Fibroblast of upper back skin (primary cell): ENCODE measurements around the gene ECSCR.
"Not testable (repeated sequence)": the region's sequence is repeated elsewhere in the genome, so short reads cannot be mapped to it uniquely, and the experiment has no call there.

ENCODE experiments used
- DNase-seq: peaks from one replicate; pipeline ENCODE4 v3.0.0-alpha.2; 2013

Gene ECSCR

GRCh38 chr5:139443831-139444453, 18.6 kb downstream of the ECSCR start:
- peak; percentile 96 for DNase-seq

- not testable (repeated sequence) for DNase-seq
These were observed 22.1 kb downstream of the ECSCR start for GRCh38 chr5:139440416-139440815.

GRCh38 chr5:139439013-139439903, 23.3 kb downstream of the ECSCR start, which contains the start of gene DNAJC18:
Gene DNAJC18, minus strand, starts transcription at chr5:139439525. Its CDS starts 80 bp downstream, at chr5:139439445.
- DNase-seq, result peak; percentile 91

GRCh38 chr5:139438707-139439012, 23.9 kb downstream of the ECSCR start:
- no peak for DNase-seq

GRCh38 chr5:139435676-139436075, 26.9 kb downstream of the ECSCR start:
- DNase-seq, result no peak

- no peak for DNase-seq
These were observed 30.8 kb downstream of the ECSCR start for GRCh38 chr5:139431706-139432105.

- DNase-seq, result no peak
These were observed 32.5 kb downstream of the ECSCR start for GRCh38 chr5:139430015-139430414.

GRCh38 chr5:139426203-139426885, 36.2 kb downstream of the ECSCR start:
- peak; percentile 80 for DNase-seq

- DNase-seq, result no peak
These were observed 37.0 kb downstream of the ECSCR start for GRCh38 chr5:139425497-139425896.

GRCh38 chr5:139422307-139422893, 40.1 kb downstream of the ECSCR start:
- DNase-seq, result peak; percentile 72

GRCh38 chr5:139419226-139420192, 43.0 kb downstream of the ECSCR start:
- DNase-seq, result no peak

- no peak for DNase-seq
These were observed 43.8 kb downstream of the ECSCR start for GRCh38 chr5:139418793-139419192.

GRCh38 chr5:139417214-139417613, 45.3 kb downstream of the ECSCR start:
- no peak for DNase-seq

- no peak for DNase-seq
These were observed 45.9 kb downstream of the ECSCR start for GRCh38 chr5:139416651-139417050.

- DNase-seq, result no peak
These were observed 46.7 kb downstream of the ECSCR start for GRCh38 chr5:139415869-139416268.

- DNase-seq, result no peak
These were observed 47.2 kb downstream of the ECSCR start for GRCh38 chr5:139415221-139415861.

GRCh38 chr5:139414581-139415130, 47.9 kb downstream of the ECSCR start:
- DNase-seq, result no peak

- DNase-seq, result no peak
These were observed 48.6 kb downstream of the ECSCR start for GRCh38 chr5:139413963-139414362.

GRCh38 chr5:139413153-139413552, 49.4 kb downstream of the ECSCR start:
- no peak for DNase-seq

GRCh38 chr5:139410993-139411828, 51.3 kb downstream of the ECSCR start:
- DNase-seq, result no peak
